Astrocyte (in vitro differentiated cells and primary cell): Measurements from ENCODE around the gene GALNT17. TPM values are rescaled to one million over a fixed set of nuclear protein-coding genes. Genes with fewer than 3 reads are reported as not detected.

Experiments used
- DNase-seq: peaks from one replicate; pipeline ENCODE4 v3.0.0-alpha.2; 2010; ENCODE audit warnings: low read depth
- FAIRE-seq: peaks from 2 replicates; lab custom pipeline; 2011; peaks lifted over from hg19 to GRCh38; lab: Jason Lieb, UNC
- H2AFZ ChIP-seq: 2 replicates; pipeline ENCODE4 v1.6.0; 2012; ENCODE audit warnings: low read depth, low read length, inconsistent platforms
- H3K27ac ChIP-seq: 2 replicates; pipeline ENCODE4 v1.5.1; 2011; ENCODE audit warnings: low read depth, low read length, inconsistent platforms
- H3K27me3 ChIP-seq: 2 replicates; pipeline ENCODE4 v1.6.0; 2011; ENCODE audit warnings: low read length, inconsistent platforms; ENCODE audit not compliant: insufficient read depth
- H3K36me3 ChIP-seq: 2 replicates; pipeline ENCODE4 v1.5.1; 2011; ENCODE audit warnings: low read length, inconsistent platforms; ENCODE audit not compliant: insufficient read depth
- H3K4me1 ChIP-seq: 2 replicates; pipeline ENCODE4 v1.5.1; 2011; ENCODE audit warnings: low read length, inconsistent platforms; ENCODE audit not compliant: insufficient read depth
- H3K4me2 ChIP-seq: 2 replicates; pipeline ENCODE4 v1.6.0; 2012; ENCODE audit warnings: low read length, inconsistent platforms
- H3K4me3 ChIP-seq: 2 replicates; pipeline ENCODE4 v1.5.1; 2011; ENCODE audit warnings: low read depth, mild to moderate bottlenecking, low read length, inconsistent platforms; ENCODE audit not compliant: insufficient read depth
- H3K79me2 ChIP-seq: 2 replicates; pipeline ENCODE4 v1.6.0; 2012; ENCODE audit warnings: mild to moderate bottlenecking, low read length, inconsistent platforms; ENCODE audit not compliant: insufficient read depth
- H3K9ac ChIP-seq: 2 replicates; pipeline ENCODE4 v1.6.0; 2012; ENCODE audit warnings: mild to moderate bottlenecking, low read length, inconsistent platforms
- H3K9me3 ChIP-seq: 2 replicates; pipeline ENCODE4 v1.5.1; 2012; ENCODE audit warnings: low read depth, mild to moderate bottlenecking, low read length, inconsistent platforms; ENCODE audit not compliant: insufficient read depth
- H4K20me1 ChIP-seq: 2 replicates; pipeline ENCODE4 v1.6.0; 2012; ENCODE audit warnings: low read length, inconsistent platforms; ENCODE audit not compliant: insufficient read depth
- H3K27ac Mint-ChIP-seq: one replicate; pipeline ENCODE4 v1.8.0; 2021; ENCODE audit warnings: mild to moderate bottlenecking, mixed read lengths; ENCODE audit not compliant: unreplicated experiment
- H3K27me3 Mint-ChIP-seq: one replicate; pipeline ENCODE4 v1.8.0; 2021; ENCODE audit warnings: low read depth, mixed read lengths; ENCODE audit not compliant: unreplicated experiment
- H3K36me3 Mint-ChIP-seq: one replicate; pipeline ENCODE4 v1.8.0; 2021; ENCODE audit warnings: low read depth, mixed read lengths; ENCODE audit not compliant: unreplicated experiment
- H3K4me1 Mint-ChIP-seq: one replicate; pipeline ENCODE4 v1.8.0; 2021; ENCODE audit warnings: low read depth, mixed read lengths; ENCODE audit not compliant: unreplicated experiment
- H3K4me3 Mint-ChIP-seq: one replicate; pipeline ENCODE4 v1.8.0; 2021; ENCODE audit warnings: mild to moderate bottlenecking, moderate library complexity, mixed read lengths; ENCODE audit not compliant: unreplicated experiment
- H3K9me3 Mint-ChIP-seq: one replicate; pipeline ENCODE4 v1.8.0; 2021; ENCODE audit warnings: mild to moderate bottlenecking, mixed read lengths; ENCODE audit not compliant: unreplicated experiment
- CTCF ChIP-seq: IDR thresholded peaks from 2 replicates; pipeline ENCODE4 v1.5.1; 2011; ENCODE audit warnings: low read depth, mild to moderate bottlenecking, inconsistent platforms, low read length, moderate library complexity; ENCODE audit not compliant: insufficient read depth
- EZH2 ChIP-seq: IDR thresholded peaks from 2 replicates; pipeline ENCODE4 v1.6.1; 2012; ENCODE audit warnings: mild to moderate bottlenecking, low read length, inconsistent platforms; ENCODE audit not compliant: insufficient read depth
- total RNA-seq: library from RNA; stranded (reverse); gene quantifications from 2 replicates; pipeline ENCODE4 v1.2.1, GENCODE V29; 2021

GALNT17 gene
- total RNA-seq, 1 donor from 2014 or later, result 7.8 TPM

GRCh38 chr7:71710442-71710841 is 578.5 kb downstream of the GALNT17 start:
- Mint-ChIP-seq H3K4me3 (no peak overlapping the region), H3K27me3 (peaks cover 27% of the 10 kb centered on the region), H3K9me3 (peaks cover 7% of the 10 kb centered on the region), H3K27ac (no peak overlapping the region), H3K4me1 (peaks cover under 1% of the 10 kb centered on the region), H3K36me3 (no peaks in the 10 kb centered on the region)
- H2AFZ ChIP-seq, result no peak overlapping the region
- H3K4me2 ChIP-seq, result no peak overlapping the region
- FAIRE-seq, result no peak
- H3K27ac ChIP-seq, result no peak overlapping the region
- peaks cover 4% of the 10 kb centered on the region for H3K9me3 ChIP-seq
- no peak for DNase-seq
- no peaks in the 10 kb centered on the region for H3K79me2 ChIP-seq
- no peaks in the 10 kb centered on the region for H3K27me3 ChIP-seq
- no peaks in the 10 kb centered on the region for H4K20me1 ChIP-seq
- TF ChIP-seq EZH2, result no peak
- no peak for TF ChIP-seq CTCF
- H3K9ac ChIP-seq, result no peak overlapping the region
- no peaks in the 10 kb centered on the region for H3K36me3 ChIP-seq
- H3K4me1 ChIP-seq, result peaks cover 3% of the 10 kb centered on the region
- H3K4me3 ChIP-seq, result no peak overlapping the region

GRCh38 chr7:71712653-71713180 is 580.8 kb downstream of the GALNT17 start:
- Histone ChIP-seq H3K36me3 (no peaks in the 10 kb centered on the region), H3K9me3 (peaks cover under 1% of the 10 kb centered on the region), H3K4me2 (no peak overlapping the region), H3K4me1 (no peaks in the 10 kb centered on the region), H4K20me1 (no peaks in the 10 kb centered on the region), H3K9ac (no peak overlapping the region), H3K27ac (no peak overlapping the region), H2AFZ (no peak overlapping the region), H3K27me3 (no peaks in the 10 kb centered on the region), H3K4me3 (no peak overlapping the region), H3K79me2 (no peaks in the 10 kb centered on the region)
- FAIRE-seq (no peak), DNase-seq (no peak)
- Mint-ChIP-seq H3K27ac (no peak overlapping the region), H3K36me3 (no peaks in the 10 kb centered on the region), H3K4me1 (no peaks in the 10 kb centered on the region), H3K4me3 (no peak overlapping the region), H3K9me3 (peaks cover 4% of the 10 kb centered on the region), H3K27me3 (peaks cover 27% of the 10 kb centered on the region)
- no peak for TF ChIP-seq CTCF
- TF ChIP-seq EZH2, result no peak

- TF ChIP-seq CTCF (no peak), EZH2 (no peak)
- H3K79me2 ChIP-seq, result no peaks in the 10 kb centered on the region
- no peak overlapping the region for H3K4me3 ChIP-seq
- H2AFZ ChIP-seq, result no peak overlapping the region
- Mint-ChIP-seq H3K4me1 (peaks cover 5% of the 10 kb centered on the region), H3K4me3 (no peak overlapping the region), H3K27me3 (peaks cover 22% of the 10 kb centered on the region), H3K36me3 (no peaks in the 10 kb centered on the region), H3K9me3 (peaks cover 2% of the 10 kb centered on the region), H3K27ac (no peak overlapping the region)
- no peak overlapping the region for H3K9ac ChIP-seq
- H4K20me1 ChIP-seq, result no peaks in the 10 kb centered on the region
- H3K27ac ChIP-seq, result no peak overlapping the region
- no peaks in the 10 kb centered on the region for H3K27me3 ChIP-seq
- no peak overlapping the region for H3K4me2 ChIP-seq
- FAIRE-seq, result no peak
- no peaks in the 10 kb centered on the region for H3K36me3 ChIP-seq
- DNase-seq, result no peak
- no peaks in the 10 kb centered on the region for H3K9me3 ChIP-seq
- H3K4me1 ChIP-seq, result no peaks in the 10 kb centered on the region
Measured at GRCh38 chr7:71716690-71717089, 584.7 kb downstream of the GALNT17 start.
